GM21528 (cell line): Measurements from ENCODE around the gene ADD1.
"Not testable (repeated sequence)": the region's sequence is repeated elsewhere in the genome, so short reads cannot be mapped to it uniquely, and the experiment has no call there.

Experiments
- ATAC-seq: cut with Tn5 transposase; IDR thresholded peaks from one replicate; pipeline ENCODE4 v1.9.1; 2021; ENCODE audit warnings: mild to moderate bottlenecking, moderate library complexity; ENCODE audit not compliant: unreplicated experiment, low FRiP score

ADD1 gene

DNA sequence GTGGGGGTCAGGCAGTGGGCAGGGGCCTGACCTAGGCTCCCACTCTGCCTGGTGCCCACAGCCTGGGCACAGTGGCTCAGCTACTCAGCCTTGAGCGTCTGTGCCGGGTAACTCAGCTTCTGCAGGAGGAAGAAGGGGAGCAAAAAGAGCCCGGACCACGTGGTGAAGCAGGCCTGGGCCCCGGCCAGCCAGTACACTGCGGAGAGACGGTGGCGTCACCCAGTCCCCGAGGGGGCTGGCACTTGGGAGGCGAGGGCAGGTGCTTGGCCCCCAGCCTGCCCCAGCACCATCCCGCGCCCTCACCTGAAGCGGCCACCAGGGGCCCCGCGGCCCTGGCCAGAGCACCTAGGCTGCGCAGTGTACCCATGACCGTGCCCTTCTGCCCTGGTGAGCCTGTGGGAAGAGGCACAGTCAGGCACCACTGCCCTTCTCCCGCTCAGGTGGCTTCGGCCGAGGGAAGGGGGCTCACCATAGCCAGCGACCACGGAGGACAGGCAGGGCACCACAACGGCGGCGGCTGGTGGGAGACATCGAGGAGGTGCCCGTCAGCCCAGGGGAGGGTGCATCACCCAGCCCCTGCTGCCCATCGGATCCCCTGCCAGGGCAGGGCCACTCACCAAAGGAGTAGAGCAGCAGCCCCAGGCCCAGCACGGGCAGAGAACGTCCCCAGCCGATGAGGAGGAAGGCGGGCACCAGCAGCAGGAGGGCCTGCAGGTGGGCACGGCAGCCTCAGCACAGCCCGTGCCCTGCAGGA is 87.3 kb downstream of the ADD1 start:
- no peak for ATAC-seq

DNA sequence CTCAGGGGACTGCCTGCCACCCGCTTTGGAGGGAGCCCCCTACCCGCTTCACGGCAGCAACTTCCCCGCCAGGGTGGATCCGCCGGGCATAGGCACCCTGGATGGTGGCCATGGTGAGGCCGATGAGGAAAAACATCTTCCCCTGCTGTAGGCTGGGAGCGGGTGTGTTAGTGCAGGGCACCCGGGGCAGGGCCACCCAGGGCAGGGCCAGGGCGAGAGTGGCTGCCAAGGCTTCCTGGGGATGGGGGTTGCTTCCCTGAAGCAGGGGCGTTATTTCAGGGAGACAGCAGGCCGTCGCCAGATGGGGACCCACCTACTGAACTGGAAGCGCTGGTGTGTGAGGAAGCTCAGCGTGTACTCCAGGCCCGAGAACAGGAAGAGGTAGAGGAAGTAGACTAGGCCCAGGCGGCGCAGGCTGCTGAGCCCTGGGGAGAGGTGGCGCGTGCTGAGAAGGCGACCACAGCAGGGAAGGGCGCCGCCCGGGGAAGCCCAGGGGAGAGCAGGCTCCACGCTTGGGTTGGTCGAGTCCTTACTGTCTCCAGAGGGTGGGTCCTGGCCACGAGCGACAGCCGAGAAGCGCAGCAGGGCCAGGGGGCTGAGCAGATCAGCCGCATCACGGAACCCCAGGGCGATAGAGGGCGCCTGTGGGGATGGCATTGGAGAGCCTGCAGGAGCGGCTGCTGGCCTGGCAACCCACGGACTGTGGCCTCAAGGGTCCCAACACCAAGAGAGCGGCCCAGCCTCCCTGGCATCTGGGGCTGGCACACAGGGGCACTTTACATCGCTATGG is 88.1 kb downstream of the ADD1 start:
- ATAC-seq: peak; percentile 37

DNA sequence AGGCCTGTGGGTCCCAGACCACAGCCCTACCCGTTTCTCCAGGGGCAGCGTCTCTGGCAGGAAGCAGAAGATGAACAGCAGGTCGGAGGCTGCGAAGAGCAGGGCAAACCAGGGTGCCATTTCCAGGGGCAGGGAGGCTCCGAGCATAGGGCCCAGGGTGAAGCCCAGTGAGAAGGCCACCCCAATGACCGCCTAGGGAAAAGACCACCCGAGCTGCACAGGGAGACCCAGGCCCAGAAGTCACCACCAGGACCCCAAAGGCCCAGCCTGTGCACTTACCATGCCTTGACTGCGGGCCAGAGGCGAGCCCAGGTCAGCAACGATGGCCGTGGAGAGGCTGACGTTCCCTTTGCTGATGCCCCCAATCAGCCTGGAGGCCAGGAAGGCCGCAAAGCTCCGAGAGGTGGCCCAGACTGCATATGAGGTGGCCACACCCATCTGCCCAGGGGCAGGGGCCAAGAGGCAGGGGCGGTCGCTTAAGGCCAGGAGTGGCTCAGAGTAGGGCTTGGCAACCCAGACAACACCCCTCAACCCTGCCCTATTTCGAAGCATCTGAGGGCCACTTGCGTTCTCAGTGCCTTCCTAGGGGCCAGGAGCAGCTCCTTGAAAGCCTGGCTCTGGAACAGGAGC is 88.8 kb downstream of the ADD1 start:
- no peak for ATAC-seq

DNA sequence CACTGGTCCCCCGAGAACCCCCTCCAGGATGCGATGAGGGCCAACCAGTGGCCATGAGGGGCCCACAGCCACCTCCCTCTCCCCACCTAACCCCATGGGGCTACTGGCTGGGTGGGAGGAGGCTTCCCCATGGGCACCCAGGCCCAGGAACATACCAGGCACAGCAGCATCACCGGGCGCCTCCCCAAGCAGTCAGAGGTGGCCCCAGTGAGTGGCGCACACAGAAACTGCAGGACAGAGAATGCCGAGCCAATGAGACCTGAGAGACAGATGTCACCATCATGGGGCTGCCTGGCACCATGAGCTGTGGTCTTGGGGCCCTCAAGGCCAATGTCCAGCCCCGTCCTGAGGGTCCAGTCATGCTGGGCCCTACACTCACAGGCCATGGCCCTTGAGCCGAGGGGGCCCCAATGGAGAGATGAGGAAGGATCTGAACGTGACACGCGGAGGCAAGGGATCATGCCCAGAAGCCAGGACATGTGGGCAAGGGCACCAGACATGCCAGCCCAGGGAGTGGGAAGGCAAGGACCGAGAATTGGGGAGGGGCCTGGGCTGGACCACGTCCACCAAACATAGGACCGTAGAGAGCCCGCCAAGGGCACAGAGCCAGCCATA is 89.4 kb downstream of the ADD1 start:
- ATAC-seq: no peak

DNA sequence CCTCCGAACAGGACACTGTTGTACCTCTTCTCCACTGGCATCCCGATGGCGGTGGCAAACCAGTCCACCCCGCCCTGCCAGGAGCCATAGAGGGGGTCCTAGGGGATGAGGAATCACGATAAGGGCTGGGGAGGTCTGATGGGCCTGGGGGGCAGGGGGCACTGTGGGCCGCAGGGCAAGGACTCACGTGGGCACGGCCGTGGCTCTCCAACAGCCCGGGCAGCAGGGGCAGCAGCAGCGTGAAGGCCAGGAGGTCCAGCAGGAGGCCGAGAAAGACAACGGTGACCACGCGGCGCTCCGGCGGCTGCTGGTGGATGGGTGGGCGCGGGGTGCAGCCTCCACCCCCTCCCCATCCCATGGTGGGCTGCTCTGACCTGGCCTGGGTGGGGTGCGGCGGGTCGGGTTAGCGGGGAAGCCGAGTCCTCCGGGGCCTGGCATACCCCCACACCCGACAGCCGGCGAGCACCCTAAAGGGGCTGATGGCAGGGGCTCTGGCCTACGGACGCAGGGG is 90.0 kb downstream of the ADD1 start:
- no peak for ATAC-seq

DNA sequence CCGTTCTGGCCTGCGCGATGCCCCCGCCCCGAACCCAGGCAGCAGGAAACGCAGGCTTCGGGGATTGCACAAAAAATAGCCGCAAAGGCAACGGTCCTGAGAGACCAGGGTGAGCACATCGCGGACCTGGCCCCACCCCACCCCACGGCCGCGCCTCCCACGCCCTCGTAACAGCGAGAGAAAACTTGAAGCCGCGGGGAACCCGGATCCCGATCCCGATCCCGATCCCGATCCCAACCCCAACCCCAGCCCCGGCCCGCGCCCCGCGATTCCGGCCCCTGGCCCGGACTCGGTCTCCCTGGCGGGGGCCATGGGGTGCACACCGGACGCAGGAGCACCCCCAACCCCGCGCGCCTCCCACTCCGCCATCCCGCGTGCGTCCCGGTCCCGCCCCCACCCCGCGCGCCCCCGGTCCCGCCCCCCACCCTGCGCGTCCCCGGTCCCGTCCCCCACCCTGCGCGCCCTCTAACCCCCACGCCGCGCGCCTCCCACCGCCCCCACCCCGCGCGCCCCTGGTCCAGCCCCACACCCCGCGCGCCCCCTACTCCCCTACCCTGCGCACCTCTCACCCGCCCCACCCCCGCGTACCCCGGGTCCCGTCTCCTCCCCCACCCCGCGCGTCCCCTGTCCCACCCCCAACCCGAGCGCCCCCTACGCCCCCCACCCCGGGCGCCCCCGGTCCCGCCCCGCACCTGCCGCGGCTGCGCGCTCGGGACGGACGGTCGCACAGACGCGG is 90.6 kb downstream of the ADD1 start:
- ATAC-seq: no peak

DNA sequence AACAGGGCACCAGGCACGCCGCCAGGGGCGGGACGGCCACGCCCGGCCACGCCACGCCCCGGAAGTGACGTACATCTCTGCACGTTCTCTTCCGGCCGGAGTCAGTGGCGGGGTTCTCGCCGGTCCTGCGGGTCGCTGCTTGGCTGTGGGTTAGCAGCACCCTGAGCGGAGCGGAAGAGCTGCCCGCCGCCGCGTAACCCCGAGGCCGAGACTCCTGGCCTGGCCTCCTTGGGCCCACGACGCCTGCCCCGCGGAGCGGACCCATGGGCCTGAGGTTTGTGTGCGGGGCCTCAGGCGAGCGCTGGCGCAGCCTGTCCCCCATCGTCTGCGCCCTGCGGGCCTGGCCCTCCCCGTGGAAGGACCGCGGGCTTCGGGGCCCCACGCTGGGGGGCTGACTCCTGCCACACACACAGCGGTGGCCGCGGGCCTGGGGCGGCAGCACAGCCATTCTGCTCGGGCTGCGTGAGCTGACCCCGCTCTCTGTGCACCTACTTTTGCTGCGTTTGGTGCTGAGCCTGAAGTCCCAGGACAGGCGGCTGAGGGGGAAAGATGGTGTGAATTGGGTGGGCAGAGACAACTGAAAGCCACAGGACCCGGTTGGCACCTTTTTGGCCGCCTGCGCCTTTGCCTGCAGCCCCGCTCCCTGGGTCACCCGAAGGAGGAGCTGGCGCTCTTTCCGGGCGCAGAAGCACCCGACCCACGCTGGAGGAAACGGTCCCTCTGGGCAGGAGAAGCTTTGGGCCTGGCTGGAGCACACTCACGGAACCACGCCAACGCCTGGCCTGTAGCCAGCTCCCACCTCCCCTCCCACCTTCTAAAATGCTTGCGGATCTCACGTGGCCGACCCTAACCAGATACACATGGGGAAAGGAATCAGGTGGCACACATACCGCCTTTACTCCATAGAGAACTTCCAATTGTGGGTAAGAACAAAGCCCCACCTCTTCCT is 91.4 kb downstream of the ADD1 start:
- no peak for ATAC-seq

DNA sequence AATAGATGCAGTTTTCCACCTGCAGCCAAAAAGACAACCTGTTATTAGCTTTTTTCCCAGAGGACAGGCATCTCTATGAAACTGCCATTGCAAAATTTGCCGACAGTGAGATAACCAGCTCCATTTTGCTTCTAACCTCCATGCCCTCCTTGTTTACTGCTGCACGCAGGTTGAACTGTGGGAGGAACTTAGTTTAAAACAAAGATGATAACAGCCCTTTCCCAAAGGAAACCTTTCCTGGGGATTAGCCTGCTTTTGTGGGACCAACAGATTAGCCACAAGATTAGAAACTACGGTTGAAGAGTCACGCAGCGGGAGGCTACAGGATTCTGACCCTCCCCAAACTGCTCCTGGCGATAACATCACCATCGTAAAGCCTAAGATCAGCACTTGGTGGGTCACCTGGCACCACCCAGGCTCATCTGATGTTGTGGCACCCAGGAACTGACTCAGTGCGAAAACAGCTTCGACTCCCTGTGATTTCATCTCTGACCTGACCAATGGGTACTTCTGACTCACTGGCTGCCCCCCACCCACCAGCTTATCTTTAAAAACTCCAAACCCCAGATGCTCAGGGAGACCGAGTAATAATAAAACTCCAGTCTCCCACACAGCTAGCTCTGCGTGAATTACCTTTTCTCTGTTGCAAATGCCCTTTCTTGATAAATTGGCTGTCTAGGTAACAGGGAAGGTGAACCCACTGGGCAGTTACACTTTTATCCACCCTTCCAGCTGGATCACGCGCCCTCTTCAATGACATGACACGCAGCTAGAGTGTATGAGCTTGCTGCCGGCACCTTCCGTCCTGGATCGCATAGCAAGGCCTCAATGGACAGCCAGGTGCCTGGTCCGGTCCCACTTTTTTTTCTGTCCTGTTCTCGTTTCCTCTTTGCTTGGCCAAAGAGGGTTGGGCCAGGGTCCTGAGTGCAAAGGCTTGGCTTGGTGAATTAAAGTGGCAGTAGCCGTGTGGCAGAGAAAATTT is 92.4 kb downstream of the ADD1 start:
- ATAC-seq: no peak

DNA sequence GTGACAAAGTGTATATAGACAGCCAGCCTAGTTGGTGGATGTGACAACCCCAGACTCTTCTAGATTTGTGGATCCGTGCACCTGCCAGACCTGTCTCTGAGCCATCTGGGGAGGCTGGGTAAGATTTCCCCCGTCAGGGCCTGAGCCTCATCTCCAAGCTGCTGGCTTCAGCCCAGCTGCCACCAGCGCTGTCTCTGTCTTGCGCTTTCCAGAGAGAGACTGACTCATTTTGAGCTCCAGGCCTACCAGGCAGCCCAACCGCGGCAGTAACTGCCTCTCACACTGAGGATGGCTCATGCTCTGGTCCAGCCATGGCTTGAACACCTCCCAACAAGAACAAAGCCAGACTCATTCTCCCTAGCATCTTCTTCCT is 93.1 kb downstream of the ADD1 start:
- no peak for ATAC-seq

DNA sequence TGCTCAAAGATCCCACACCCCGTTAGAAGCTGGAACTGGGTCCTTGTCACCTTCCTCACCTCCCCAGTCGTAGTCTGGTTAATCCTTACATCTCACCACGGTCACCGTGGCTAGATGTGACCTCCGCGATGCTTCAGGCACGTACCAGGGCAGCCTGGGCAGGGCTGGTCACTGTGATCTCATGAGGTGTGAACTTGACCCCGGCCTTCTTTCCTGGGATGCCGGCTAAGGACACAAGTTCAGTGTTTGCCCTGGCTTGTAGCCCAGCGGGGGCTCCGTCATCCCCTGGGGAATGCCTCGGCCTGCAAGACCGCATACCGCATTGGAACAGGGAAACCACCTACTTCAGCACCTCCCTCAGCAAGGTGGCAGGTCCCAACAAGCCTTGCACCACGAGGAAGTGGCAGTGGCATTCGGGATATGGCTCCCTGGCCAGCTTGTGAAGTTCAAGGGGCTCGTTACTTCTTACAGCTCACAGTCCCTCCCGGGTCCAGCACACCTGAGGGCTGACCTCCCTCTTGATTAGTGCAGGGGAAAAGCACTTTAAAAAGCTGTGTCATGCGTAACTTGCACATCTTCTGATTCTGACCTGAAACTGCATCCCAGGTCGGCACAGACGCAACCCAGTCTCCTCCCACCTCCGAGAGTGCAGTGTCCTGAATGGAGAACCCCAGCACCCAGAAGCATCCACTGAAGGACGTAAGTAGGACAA is 93.7 kb downstream of the ADD1 start:
- ATAC-seq: no peak

DNA sequence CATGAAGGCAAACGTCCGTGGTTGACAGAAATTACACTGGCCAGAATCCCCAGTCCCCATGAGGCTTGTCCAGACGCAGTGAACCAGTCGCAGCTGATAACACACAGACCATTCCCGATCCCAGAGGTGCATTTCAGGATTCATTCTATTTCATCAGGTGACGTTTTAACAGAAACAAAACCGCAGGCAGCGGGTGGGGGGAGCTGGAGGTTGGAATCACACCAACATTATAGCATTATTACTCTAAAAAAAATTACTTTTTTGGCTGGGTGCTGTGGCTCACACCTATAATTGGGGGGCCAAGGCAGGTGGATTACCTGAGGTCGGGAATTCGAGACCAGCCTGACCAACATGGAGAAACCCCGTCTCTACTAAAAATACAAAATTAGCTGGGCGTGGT is 94.3 kb downstream of the ADD1 start:
- ATAC-seq: no peak

DNA sequence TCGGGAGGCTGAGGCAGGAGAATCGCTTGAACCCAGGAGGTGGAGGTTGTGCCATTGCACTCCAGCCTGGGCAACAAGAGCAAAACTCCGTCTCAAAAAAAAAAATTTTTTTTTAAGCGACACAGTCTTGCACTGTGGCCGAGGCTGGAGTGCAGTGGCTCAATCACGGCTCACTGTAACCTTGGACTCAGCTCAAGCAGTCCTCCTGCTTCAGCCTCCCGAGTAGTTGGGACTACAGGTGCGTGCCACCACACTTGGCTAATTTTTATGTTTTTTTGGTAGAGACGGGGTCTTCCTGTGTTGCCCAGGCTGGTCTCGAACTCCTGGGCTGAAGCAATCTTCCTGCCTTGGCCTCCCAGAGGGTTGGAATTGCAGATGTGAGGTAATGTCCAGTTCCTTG is 94.8 kb downstream of the ADD1 start:
- not testable (repeated sequence) for ATAC-seq

DNA sequence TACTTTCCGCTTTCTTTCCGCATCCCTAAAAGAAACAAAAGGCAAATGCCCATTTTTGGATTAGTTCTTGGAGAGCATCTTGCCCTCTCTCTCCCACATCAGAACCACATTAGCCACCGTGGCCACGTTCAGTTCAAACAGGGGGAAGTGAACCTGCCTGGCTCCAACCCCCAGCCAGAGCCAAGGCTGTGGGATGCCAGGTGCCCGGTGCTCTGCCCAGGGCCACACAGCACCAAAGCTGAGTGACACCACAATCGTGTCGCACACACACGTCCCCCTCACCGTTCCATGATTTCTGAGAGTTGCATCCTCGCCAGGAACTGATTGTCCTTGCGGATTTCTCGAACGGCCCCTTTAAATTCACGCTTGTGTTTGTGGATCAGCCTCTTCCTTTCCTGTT is 95.3 kb downstream of the ADD1 start:
- no peak for ATAC-seq

DNA sequence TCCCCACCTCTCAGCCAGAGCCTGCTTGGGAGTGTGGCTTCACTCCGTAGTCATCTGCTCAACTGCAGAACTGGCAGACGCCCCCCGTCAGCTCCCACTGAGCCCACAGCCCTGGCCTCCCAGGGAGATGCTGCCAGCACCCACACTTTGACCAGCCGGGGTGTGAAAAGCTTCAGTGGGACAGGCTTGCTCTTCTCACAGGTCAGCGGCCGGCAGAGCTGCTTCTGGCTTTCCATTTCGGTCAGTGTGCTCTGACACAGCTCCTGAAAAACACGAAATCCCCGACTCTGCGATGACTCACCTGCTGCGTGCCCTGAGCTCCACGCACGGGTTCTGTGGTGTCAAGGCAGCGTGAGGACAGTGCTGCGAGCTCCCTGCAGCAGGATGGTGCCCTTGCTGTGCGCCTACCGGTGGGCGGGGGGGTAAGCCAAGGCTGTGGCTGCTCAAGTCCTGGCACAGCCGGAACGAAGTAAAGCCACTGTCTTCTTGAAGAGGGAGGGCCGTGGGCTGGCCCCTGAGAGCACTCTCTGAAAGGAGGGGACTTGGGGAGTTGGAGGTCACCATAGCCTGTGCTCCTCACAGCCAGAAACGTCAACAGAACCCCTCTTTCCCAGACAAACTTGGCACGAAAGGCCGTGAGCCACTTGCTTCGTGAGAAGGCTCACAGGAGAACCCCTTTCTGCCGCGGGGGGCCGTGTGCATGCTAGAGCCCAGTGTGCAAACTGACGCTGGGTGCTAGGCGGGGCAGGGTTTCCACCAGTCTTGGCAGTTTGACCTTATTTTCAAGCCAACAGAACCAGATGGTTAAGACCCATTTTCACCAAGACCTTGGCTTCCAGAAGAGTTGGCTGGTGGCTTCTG is 96.0 kb downstream of the ADD1 start:
- no peak for ATAC-seq

DNA sequence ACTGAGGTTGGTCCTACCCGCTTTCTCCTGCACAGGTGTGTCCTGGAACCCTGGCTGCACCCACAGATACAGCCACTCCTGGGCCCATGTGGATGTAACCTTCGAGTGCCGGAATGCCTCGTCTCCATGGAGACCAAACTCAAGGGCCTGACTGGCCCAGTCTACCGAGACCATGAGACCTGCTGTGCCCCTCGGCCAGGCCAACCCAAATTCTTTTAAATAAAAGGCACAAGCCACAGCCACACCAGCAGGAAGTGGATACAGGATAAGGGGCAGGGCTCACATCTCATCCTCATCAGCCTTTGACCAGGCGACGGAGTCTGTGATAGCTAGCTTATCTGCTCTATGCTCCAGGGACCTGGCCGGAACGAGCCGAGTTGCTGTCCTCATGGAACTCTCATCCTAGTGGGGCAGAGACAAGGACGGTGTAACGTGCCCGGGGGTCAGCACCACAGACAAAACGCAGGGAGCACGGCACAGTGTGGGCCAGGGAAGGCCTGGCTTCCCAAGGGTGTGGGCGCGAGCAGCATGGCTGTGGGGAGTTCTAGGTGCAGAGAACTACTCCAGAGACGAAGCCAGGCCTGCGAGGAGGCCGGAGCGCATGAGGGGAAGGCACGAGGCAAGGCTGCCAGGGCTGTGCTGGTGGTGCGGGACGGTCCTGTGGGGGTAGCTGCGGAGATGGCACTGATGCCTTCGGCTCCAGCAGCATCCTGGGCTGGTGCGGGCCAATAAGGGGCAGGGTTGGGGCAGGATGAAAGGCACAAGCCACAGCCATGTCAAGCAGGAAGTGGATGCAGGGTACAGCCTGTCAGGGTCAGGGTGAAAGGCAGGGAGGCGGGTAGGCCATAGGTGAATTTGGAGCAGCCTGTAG is 96.9 kb downstream of the ADD1 start:
- no peak for ATAC-seq
